GM19395 (cell line): ENCODE data around the gene RNF157.

Source experiments
- ATAC-seq: cut with Tn5 transposase; IDR thresholded peaks from one replicate; pipeline ENCODE4 v1.9.1; 2021; ENCODE audit warnings: mild to moderate bottlenecking, moderate library complexity; ENCODE audit not compliant: unreplicated experiment

Gene RNF157

DNA sequence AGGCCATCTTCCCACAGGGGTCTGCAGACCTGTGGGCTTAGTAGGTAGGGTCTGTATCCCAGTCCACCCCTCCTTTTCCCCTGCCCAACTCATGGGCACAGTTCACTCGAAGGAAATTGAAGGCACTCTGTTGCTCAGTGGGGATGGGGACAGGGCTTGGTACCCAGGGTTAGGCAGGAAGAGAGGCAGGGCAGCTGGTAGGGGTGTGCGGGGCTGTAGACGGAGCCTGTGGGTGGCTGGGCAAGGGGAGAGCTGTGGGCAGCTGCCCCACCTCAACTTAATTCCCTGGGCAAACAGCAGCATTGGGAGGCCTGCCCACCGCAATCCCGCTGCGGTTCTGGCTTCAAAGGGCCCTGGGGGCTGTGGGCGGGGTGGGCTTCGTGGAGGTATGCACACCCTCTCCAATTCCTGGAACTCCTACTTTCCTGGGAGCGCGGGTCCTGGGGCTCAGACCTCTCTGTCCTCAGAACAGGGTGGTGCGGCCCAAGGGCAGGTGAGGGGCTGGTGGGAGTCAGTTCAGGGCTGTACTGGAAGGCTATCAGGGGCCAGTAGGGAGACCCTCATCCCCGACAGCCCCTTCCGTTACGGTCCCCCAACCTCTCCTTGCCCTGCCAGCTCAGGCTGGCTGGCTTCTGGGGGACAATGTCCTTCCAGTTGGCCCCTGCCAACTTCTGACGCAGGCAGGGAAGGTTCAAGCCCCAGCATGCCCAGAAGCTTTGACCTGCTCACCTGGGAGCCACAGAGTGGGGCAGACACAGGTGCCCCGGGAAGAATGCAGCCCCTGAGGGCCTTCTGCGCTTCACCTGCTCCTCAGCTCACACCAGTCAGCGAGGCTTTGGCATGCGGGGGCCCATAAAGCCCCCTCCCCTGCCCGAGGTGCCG, 108.4 kb downstream of the RNF157 start:
- ATAC-seq = no peak

DNA sequence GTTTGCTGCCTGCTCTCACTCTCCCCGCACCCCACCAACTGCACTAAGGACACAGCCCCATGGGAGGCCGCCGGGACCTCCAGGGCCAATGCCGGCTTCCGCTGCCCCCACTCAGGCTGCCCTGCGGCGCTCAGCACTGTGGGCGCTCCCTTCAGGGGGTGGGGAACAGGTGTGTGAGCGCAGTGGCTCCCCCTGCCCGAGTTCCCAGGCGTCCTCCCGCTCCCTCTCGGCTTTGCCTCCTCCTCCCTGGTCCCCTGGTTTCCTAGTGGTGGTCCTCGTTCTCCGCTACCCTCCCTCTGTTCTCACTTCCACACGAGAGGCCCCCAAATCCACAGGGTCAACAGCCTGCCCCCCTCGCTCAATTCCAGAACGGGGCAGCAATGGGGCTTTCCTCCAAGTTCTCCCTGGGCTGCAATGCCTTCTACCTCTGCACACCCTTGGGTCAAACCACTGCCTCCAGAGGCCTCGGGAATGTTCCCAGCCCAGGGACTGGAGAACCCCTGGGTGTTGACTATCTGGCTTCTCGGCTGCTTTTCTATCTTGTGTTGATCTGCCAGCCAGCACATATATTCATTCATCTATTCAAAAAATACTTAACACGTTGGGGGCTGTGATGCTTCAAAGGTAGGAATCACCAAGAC, 109.1 kb downstream of the RNF157 start:
- ATAC-seq = no peak

DNA sequence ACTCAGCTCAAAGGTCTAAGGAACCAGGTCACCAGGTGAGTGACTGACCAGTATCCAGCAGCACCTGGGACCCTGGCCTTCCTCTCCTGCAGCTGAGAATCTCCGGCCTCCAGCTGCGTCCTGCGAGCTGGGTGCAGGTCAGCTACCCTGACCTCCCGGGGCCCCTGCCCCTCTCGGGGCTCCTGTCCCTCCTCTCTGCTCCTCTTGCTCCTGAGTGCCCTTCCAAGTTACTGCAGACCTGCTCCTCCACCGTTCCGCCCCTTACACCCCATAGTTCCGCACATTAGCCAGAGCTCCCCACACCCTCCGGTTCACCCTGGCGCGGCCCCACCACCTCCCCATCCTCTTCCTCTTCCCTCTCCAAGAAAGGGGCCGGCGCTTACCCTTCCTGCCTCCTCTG, 109.8 kb downstream of the RNF157 start:
- no peak for ATAC-seq

DNA sequence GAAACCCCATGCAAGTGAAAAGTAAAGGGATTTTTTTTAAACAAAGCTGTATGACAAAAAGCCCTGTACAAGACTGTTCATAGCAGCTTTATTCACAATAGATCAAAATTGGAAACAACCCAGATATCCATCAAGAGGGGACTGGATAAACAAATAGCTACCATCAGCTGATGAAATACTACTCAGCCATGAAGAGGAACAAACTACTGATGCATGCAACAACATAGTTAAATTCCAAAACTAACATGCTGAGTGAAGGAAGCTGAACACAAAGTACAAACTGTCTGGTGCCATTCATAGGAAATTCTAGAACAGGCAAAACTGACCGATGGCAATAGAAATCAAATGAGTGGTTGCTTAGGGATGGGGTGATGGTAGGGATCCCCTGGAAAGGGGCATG, 114.4 kb downstream of the RNF157 start:
- no peak for ATAC-seq

DNA sequence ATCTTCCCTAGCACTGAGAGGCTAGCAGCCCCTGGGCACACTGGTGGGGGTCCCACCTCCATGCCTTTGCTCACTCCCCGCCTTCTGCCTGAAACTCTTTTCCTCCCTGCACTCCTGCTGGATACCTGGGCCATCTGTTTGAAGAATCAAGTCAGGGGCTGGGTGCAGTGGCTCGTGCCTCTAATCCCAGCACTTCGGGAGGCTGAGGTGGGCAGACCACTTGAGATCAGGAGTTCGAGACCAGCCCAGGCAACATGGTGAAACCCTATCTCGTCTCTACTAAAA, 115.0 kb downstream of the RNF157 start:
- ATAC-seq = no peak

DNA sequence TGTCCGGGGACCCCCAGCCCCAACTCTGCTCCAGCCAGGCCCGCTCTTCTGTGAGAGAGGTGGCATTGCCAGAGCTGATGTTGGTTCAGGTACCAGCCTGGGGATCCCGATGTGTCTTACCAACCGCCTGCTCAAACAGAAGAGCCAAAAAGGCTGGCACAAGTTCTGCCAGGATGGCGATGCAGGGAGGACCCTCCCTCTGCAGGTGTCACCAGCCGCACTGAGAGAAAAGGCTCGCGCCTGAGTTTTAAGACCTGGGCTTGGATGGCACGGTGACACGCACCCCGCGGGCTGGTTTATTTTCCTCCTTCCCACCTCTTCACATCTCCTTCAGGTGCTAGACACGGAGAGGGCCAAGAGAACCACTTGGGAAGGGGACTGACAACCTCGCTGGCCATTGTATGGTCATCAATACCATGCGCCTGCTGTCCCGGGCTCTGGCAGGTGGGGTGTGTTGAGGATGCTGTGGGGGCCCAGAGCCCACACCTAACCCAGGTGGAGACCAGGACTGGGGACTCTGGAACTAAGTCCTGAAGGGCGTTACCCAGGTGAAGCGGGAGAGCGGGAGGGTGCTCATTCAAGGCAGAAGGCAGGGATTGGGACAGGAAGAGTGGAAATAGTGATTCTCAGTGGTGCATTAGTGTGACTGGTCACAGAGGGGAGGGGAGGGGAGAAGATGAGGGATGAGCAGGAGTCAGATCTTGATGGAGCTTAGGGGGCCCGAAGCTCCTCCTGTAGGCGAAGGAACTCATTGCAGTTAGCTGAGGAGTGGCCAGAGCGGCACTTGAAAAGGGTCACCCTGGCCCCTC, 115.5 kb downstream of the RNF157 start:
- no peak for ATAC-seq

DNA sequence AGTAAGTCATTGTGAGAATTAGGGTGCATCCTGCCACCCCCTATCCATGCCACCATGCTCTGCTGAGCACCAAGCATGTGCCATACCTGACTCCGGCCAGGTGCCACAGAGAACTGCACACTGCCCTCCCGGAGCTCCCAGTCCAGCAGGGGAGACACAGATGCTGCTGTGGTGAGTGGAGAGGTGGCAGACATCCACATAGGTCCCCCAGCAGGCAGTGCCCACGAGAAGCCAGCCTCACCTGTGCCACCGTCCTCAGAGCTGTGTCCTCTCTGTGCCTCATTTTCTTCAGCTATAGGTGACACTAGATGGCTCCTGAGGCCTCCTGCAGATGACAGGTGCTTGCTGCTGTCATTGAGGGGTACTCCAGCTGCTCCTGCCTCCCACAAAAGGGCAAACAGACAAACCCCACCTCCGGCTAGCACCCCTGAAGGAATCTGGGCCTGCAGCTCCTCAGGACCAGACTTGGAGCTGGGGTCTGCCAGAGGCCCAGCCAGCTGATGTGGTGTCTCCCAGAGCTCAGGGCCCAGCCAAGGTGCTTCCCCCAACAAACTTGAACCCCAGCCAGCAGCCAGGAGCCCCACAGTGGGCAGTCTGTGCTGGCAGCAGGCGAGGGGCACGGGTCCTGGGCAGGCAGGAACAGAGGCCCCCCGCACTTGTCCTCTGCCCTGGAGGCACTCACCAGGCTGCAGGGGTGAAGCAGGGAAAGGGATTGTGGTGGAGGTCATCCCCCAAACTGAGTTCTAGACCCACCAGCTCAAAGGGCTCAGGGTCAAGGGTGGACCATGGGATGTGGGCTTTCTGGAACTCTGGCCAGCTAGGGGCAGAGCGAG, 116.3 kb downstream of the RNF157 start:
- ATAC-seq = no peak

DNA sequence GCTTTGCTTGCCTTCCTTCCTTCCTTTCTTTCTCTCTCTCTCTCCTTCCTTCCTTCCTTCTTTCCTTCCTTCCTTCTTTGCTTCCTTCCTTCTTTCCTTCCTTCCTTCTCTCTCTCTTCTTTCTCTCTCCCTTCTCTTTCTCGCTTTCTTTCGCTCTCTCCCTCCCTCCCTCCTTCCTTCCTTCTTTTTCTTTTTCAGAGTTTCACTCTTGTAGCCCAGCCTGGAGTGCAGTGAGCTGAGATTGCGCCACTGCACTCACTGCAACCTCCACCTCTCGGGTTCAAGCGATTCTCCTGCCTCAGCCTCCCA, 117.1 kb downstream of the RNF157 start:
- no peak for ATAC-seq

DNA sequence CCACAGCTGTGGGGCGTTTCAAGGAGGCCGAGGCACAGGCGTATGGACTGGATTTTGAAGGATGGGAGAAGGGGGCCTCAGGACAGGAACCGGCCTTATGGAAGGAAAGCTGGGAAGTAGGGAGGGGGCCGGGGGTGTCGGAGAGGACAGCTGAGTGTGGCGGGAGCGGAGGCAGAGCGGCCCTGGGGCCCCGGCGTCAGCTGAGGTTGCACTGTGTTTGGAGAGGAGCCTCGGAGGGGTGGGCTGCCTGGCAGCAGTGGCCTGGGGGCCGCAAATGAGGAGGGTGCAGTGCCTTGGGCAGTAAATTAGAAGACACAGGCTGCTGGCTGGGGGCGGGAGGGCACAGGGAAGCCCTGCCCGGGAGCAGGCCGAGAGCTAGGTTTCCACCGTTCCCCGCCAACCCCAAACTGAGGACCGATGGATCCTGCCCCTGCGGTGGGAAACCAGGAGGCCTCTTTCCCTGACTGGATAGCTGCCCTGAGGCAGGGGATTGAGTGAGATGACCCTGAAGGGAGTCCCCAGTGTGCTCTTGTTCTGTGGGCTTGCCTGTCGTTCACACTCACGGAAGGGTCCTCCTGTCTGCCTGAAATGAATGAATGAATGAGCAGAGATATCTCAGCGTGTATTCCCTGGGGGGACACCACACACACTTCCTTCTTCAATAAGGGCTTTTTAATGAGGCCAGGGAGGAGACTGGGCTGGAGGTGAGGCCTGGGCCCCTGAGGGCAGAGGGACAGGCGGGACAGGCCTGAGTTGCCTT, 117.7 kb downstream of the RNF157 start:
- ATAC-seq = no peak

DNA sequence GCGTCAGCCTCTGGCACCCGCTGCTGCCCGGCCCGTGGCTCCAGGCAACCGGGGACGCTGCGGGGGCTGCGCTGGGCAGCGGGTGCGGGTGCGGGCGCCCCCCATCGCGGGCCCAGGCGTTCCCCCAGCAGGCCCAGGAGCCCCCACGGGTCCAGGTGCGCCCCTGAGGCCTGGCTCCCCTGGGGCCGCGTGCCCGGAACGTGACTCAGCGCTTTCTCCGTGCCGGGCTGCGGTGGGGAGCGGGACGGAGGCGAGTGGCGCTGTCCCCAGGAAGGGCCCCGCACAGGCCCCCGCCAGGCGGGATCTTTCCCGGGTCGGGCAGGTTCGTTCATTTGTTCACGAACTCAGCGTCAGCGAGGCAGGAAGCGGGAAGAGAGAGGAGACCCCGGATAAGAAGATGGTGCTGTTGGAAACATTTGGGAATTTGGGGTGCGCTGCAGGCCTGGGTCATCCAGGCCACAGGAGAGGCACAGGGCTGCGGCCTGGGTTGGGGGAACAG, 118.3 kb downstream of the RNF157 start:
- no peak for ATAC-seq

DNA sequence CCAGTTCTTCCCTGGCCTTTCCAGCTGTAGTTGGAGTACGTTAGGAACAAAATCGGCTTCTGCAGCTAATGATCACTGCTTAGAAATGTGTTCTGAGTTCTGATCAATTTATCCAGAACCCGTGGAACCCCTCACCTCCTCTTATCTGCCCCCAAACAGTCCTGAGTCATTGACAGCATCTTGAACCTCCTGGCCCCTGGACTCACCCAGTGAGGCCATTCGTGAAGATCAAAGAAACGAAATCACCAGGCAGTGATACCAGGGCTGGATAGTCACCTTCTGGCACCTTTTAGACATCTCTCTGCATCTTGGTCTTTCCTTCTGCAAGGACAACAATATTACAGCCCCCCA, 119.7 kb downstream of the RNF157 start:
- ATAC-seq = no peak

DNA sequence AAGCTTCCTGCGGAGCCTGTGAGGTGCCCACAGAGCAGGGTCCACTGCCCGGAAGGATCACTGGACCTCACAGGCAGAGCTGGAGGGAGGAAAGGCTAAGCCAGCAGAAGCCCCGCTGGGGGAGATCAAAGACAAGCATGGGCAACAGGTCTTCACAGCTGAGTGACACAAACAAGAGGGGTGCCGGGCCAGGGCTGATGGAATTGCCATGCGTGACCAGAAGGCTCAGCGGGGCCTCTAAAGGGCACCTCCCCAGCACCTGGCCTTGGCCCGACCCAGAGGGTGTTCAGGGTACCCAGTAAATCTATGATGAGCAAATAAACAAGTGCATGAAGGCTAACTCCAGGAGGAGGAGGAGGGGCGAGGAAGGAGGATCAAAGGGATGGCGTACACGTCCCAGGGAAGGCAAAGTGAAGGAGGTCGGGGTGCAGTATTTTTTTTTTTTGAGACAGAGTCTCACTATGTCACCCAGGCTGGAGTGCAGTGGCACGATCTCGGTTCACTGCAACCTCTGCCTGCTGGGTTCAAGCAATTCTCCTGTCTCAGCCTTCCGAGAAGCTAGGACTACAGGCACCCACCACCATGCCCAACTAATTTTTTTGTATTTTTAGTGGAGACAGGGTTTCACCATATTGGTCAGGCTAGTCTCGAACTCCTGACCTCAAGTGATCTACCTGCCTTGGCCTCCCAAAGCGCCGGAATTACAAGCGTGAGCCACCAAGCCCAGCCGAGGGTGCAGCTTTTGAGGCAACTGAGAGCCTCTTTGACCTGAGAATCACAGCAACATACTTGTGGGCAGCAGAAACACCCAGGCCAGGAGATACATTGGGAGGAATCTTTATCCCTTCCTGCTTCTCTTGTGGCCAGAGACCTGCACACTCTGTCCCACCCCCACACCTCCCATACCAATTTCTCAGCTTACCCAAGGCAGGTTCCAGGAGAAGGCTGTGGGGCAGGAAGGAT, 120.6 kb downstream of the RNF157 start:
- ATAC-seq = no peak

DNA sequence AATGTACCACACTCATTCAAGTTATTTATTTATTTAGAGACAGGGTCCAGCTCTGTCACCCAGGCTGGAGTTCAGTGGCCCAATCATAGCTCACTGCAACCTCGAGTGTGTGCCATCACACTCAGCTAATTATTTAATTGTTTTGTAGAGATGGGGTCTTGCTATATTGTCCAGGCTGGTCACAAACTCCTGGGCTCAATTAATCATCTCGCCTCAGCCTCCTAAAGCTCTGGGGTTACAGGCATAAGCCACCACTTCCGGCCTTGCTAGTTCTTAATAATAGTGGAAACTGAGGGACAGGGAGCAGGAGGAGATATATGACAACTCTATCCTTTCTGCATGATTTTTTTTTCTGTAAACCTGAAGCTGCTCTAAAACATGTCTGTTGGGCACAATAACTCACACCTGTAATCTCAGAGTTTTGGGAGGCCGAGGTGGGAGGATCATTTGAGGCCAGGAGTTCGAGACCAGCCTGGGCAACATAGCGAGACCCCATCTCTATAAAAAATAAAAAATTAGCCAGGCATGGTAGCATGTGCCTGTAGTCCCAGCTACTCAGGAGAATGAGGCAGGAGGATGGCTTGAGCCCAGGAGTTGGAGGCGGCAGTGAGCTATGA, 125.0 kb downstream of the RNF157 start:
- no peak for ATAC-seq

DNA sequence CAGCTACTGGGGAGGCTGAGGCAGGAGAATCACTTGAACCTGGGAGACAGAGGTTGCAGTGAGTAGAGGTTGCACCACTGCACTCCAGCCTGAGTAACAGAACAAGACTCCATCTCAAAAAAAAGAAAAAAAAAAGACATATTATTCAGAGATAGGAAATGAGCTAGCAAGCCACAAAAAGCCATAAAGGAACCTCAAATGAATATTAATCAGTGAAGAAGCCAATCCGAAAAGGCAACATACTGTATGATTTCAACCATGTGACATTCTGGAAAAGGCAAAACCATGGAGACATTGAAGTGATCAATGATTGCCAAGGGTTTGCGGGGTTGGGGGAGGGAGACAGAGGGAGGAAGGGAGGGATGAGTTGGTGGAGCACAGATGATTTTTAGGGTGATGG, 128.3 kb downstream of the RNF157 start:
- no peak for ATAC-seq

DNA sequence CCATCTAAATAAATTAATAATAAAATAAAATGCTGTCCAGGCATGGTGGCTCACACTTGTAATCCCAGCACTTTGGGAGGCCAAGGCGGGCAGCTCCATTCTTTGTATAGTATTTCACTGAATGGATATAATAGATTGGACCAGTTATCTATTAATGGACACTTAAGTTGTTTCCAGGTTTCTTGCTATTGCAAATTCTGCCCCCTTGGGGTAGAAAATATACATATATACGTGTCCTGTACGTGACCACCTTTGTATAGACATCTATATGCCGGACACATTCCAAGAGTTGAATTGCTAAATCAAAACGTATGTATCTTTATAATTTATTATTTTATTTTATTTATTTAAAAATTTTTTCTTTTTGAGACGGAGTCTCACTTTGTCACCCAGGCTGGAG, 132.8 kb downstream of the RNF157 start:
- ATAC-seq = no peak

DNA sequence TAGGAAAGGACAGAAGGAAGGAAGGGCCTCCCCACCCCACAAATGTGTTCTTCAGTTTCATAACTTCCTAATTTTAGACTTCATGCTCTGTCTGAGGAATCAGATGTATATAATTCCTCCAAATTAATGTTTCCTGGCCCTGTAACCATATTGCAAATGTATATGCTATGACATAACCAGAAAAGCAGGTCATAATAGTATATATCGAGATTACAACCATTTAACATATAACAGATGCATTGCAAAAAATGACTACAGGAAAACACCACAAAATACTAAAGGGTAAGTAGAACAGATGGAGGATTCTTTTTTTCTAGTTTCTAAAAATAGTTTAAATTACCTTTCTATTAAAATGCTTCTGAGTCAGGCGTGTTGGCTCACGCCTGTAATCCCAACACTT, 133.6 kb downstream of the RNF157 start:
- ATAC-seq = no peak

DNA sequence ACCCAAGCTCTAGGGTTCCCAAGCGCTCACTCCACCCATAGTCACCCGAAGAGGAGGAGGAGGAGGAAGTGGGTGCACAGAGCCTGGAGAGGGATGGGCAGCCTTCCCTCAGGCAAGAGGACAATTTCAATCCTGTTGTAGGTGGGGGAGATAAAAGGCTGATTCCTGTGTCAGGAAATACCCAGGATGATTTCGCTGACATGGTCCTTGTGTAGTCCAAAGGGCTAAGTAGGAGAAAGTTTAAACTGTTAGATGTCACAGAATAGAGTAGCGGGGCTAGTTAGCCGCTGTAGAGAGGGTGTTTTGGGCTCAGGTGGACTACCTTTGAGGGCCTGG, 135.4 kb downstream of the RNF157 start:
- ATAC-seq = no peak

DNA sequence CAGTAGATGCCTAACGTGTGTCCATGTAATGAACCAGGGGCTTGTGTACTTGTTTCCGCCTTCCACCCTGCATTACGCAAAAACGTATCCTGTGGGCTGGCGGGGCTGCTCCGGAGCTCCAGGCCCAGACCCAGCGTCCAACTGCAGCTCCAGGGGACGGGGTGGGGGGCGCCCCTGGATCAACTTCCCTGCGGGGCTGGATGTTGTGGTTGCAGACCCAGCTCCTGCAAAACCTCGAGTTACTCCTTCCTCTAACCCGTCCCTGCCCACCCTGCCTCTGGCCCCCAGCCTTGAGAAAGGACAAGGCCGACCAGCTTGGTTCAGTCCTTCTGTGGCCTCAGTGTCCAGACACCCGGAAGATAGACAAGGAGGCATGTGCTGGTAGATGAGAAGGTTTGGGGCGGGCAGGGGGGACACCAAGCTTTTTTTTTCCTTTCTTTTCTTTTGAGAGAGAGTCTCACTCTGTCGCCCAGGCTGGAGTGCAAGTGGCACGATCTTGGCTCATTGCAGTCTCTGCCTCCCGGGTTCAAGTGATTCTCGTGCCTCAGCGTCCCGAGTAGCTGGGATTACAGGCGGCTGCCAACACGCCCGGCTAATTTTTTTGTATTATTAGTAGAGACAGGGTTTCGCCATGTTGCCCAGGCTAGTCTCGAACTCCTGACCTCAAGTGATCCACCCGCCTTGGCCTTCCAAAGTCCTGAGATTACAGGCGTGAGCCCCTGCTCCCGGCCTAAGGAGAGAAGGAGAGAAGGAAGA, 136.0 kb downstream of the RNF157 start:
- ATAC-seq = no peak
